Hepatocyte (in vitro differentiated cells): ENCODE measurements around the gene ANKHD1.

ENCODE experiments used
- CTCF ChIP-seq: fragments of 200-600 bp; sonication (generic); IDR thresholded peaks from 2 replicates; pipeline ENCODE4 v1.5.1; 2016; ENCODE audit warnings: antibody characterized with exemption, mild to moderate bottlenecking; ENCODE audit not compliant: poor library complexity
- EZH2 ChIP-seq: fragments of 200-600 bp; sonication (generic); IDR thresholded peaks from 2 replicates; pipeline ENCODE4 v1.6.1; 2016; ENCODE audit warnings: antibody characterized with exemption, mild to moderate bottlenecking, borderline replicate concordance

GRCh38 chr5:140575309-140575708, 173.7 kb downstream of the ANKHD1 start:
- TF ChIP-seq CTCF (no peak), EZH2 (no peak)
